Keratinocyte (primary cell): ENCODE measurements around the gene RPL6.

ENCODE experiments used
- CTCF ChIP-seq, 3 experiments: IDR thresholded peaks in 1 of 3; conservative IDR thresholded peaks in 1 of 3; optimal IDR thresholded peaks in 1 of 3; 2 replicates in 2 of 3; 3 replicates in 1 of 3; pipeline versions ENCODE3 to v1.5.1; 2011; ENCODE audit warnings: low read length in 3 of 3, mild to moderate bottlenecking in 3 of 3, moderate library complexity in 2 of 3, control low read depth in 1 of 3, inconsistent platforms in 1 of 3; ENCODE audit not compliant: insufficient read depth in 2 of 3; ENCODE audit errors: extremely low read depth in 1 of 3
- EZH2 ChIP-seq: IDR thresholded peaks from one replicate; pipeline ENCODE4 v1.6.1; 2012; ENCODE audit warnings: inconsistent platforms, mild to moderate bottlenecking, low read length, moderate library complexity

- TF ChIP-seq CTCF (optimal IDR thresholded peaks at IDR 0.05 in 1 of 3, IDR thresholded peaks at IDR 0.05 in 1 of 3, conservative IDR thresholded peaks at IDR 0.05 in 1 of 3; ENCODE audit: extremely low read depth in 1 of 3, insufficient read depth in 2 of 3, low read length in 3 of 3) (no peak), EZH2 (no peak)
These were observed 16.4 kb upstream of the RPL6 start for GRCh38 chr12:112425582-112426382.
